ENCODE data around the gene ZNF138. TPM values are rescaled to one million over a fixed set of nuclear protein-coding genes. Genes with fewer than 3 reads are reported as not detected.

The ZNF138 gene
- 5.1 TPM for total RNA-seq
- long read RNA-seq, partial matches to known transcripts = 0 of 3 reads
- long read RNA-seq, other reads (novel, unspliced or antisense) = 2 of 3 reads

GRCh38 chr7:64794171-64794844 lies at the start of gene ZNF138:
ZNF138 (plus strand) TSS chr7:64794428; CDS start chr7:64794569, 141 bp downstream.
- intact Hi-C loops (cut with micrococcal nuclease) = no loop called here
- TF ChIP-seq CTCF (IDR thresholded peaks at IDR 0.05; ENCODE audit: borderline replicate concordance) = peak; percentile 25
- peak within 1 kb of the TSS; percentile 81 for H3K4me3 ChIP-seq
- peaks cover 5% of the 10 kb centered on the region for H3K36me3 ChIP-seq
- H3K27me3 ChIP-seq (ENCODE audit: low read depth) = no peaks in the 10 kb centered on the region
- DNase-seq = peak; percentile 96
- peaks cover 25% of the 10 kb centered on the region for H3K4me1 ChIP-seq
- peak within 1 kb of the TSS; percentile 82 for H3K27ac ChIP-seq (replicated peaks)
- no peaks in the 10 kb centered on the region for H3K9me3 ChIP-seq (replicated peaks)

- intact Hi-C loops (cut with micrococcal nuclease) = no loop called here
- no peak overlapping the region for H3K4me3 ChIP-seq
- DNase-seq = no peak
- no peaks in the 10 kb centered on the region for H3K27me3 ChIP-seq (ENCODE audit: low read depth)
- no peaks in the 10 kb centered on the region for H3K4me1 ChIP-seq
- peaks cover 23% of the 10 kb centered on the region for H3K9me3 ChIP-seq (replicated peaks)
- TF ChIP-seq CTCF (IDR thresholded peaks at IDR 0.05; ENCODE audit: borderline replicate concordance) = no peak
- H3K36me3 ChIP-seq = no peaks in the 10 kb centered on the region
- no peak overlapping the region for H3K27ac ChIP-seq (replicated peaks)
Measured at GRCh38 chr7:64744680-64745079, 49.5 kb upstream of the ZNF138 start.

- no peak overlapping the region for H3K27ac ChIP-seq (replicated peaks)
- no peaks in the 10 kb centered on the region for H3K27me3 ChIP-seq (ENCODE audit: low read depth)
- no peaks in the 10 kb centered on the region for H3K36me3 ChIP-seq
- no peak for DNase-seq
- peaks cover 17% of the 10 kb centered on the region for H3K9me3 ChIP-seq (replicated peaks)
- no peak overlapping the region for H3K4me3 ChIP-seq
- intact Hi-C loops (cut with micrococcal nuclease) = no loop called here
- TF ChIP-seq CTCF (IDR thresholded peaks at IDR 0.05; ENCODE audit: borderline replicate concordance) = no peak
- no peaks in the 10 kb centered on the region for H3K4me1 ChIP-seq
Measured at GRCh38 chr7:64747802-64748201, 46.4 kb upstream of the ZNF138 start.

GRCh38 chr7:64753032-64753431 lies 41.2 kb upstream of the ZNF138 start:
- no peaks in the 10 kb centered on the region for H3K36me3 ChIP-seq
- peaks cover 7% of the 10 kb centered on the region for H3K9me3 ChIP-seq (replicated peaks)
- DNase-seq = no peak
- intact Hi-C loops (cut with micrococcal nuclease) = no loop called here
- no peak for TF ChIP-seq CTCF (IDR thresholded peaks at IDR 0.05; ENCODE audit: borderline replicate concordance)
- H3K4me1 ChIP-seq = no peaks in the 10 kb centered on the region
- H3K27me3 ChIP-seq (ENCODE audit: low read depth) = no peaks in the 10 kb centered on the region
- no peak overlapping the region for H3K27ac ChIP-seq (replicated peaks)
- H3K4me3 ChIP-seq = no peak overlapping the region

- Histone ChIP-seq H3K4me1 (no peaks in the 10 kb centered on the region), H3K27ac (replicated peaks) (no peak overlapping the region), H3K4me3 (no peak overlapping the region), H3K36me3 (no peaks in the 10 kb centered on the region), H3K9me3 (replicated peaks) (no peaks in the 10 kb centered on the region), H3K27me3 (ENCODE audit: low read depth) (peaks cover under 1% of the 10 kb centered on the region)
- DNase-seq = no peak
- TF ChIP-seq CTCF (IDR thresholded peaks at IDR 0.05; ENCODE audit: borderline replicate concordance) = no peak
- intact Hi-C loops (cut with micrococcal nuclease) = no loop called here
Measured at GRCh38 chr7:64755865-64756264, 38.4 kb upstream of the ZNF138 start.

Measured in left ventricle myocardium inferior (tissue), 1 donor.